GM18508 (cell line): ENCODE data around the gene FRMD4A.

Source experiments
- ATAC-seq: cut with Tn5 transposase; IDR thresholded peaks from one replicate; pipeline ENCODE4 v1.9.1; 2021; ENCODE audit warnings: moderate number of reproducible peaks; ENCODE audit not compliant: insufficient read depth, unreplicated experiment

FRMD4A gene

GRCh38 chr10:14296065-14296709 is 34.5 kb downstream of the FRMD4A start:
- ATAC-seq: no peak

GRCh38 chr10:14294347-14295059 is 36.2 kb downstream of the FRMD4A start:
- ATAC-seq: no peak

- no peak for ATAC-seq
These were observed 37.2 kb downstream of the FRMD4A start for GRCh38 chr10:14293526-14293925.

GRCh38 chr10:14291296-14291695 is 39.4 kb downstream of the FRMD4A start:
- no peak for ATAC-seq

- ATAC-seq: no peak
These were observed 44.7 kb downstream of the FRMD4A start for GRCh38 chr10:14285941-14286560.

- no peak for ATAC-seq
These were observed 48.4 kb downstream of the FRMD4A start for GRCh38 chr10:14282276-14282675.

GRCh38 chr10:14278533-14278932 is 52.2 kb downstream of the FRMD4A start:
- no peak for ATAC-seq

- ATAC-seq: no peak
These were observed 54.5 kb downstream of the FRMD4A start for GRCh38 chr10:14276210-14276609.

GRCh38 chr10:14271621-14272020 is 59.1 kb downstream of the FRMD4A start:
- no peak for ATAC-seq

- no peak for ATAC-seq
These were observed 60.4 kb downstream of the FRMD4A start for GRCh38 chr10:14270370-14270769.

- no peak for ATAC-seq
These were observed 65.0 kb downstream of the FRMD4A start for GRCh38 chr10:14265709-14266108.

GRCh38 chr10:14262836-14263425 is 67.8 kb downstream of the FRMD4A start:
- ATAC-seq: no peak

- ATAC-seq: no peak
These were observed 69.4 kb downstream of the FRMD4A start for GRCh38 chr10:14261336-14261735.

- no peak for ATAC-seq
These were observed 70.8 kb downstream of the FRMD4A start for GRCh38 chr10:14259696-14260566.

GRCh38 chr10:14254368-14254767 is 76.4 kb downstream of the FRMD4A start:
- no peak for ATAC-seq

GRCh38 chr10:14253711-14254110 is 77.0 kb downstream of the FRMD4A start:
- no peak for ATAC-seq

- ATAC-seq: no peak
These were observed 77.6 kb downstream of the FRMD4A start for GRCh38 chr10:14253079-14253478.

GRCh38 chr10:14250496-14251076 is 80.1 kb downstream of the FRMD4A start:
- no peak for ATAC-seq

- no peak for ATAC-seq
These were observed 83.2 kb downstream of the FRMD4A start for GRCh38 chr10:14247377-14248116.
